GM10266 (cell line): ENCODE results near the gene EHMT1.
"Not testable (repeated sequence)": the region's sequence is repeated elsewhere in the genome, so short reads cannot be mapped to it uniquely, and the experiment has no call there.

ENCODE experiments used
- DNase-seq: peaks from one replicate; pipeline ENCODE4 v3.0.0; 2012; ENCODE audit errors: extremely low spot score
- CTCF ChIP-seq: IDR thresholded peaks from 2 replicates; pipeline ENCODE4 v1.5.1; 2012; ENCODE audit warnings: mild to moderate bottlenecking, low read depth; ENCODE audit not compliant: control insufficient read depth, insufficient read depth; ENCODE audit errors: missing control alignments

The EHMT1 gene

GRCh38 chr9:137728444-137729311, 109.9 kb downstream of the EHMT1 start:
- DNase-seq: no peak
- TF ChIP-seq CTCF: no peak

GRCh38 chr9:137731216-137731946, 112.6 kb downstream of the EHMT1 start:
- no peak for DNase-seq
- TF ChIP-seq CTCF: no peak

- no peak for TF ChIP-seq CTCF
- no peak for DNase-seq
These were observed 113.4 kb downstream of the EHMT1 start for GRCh38 chr9:137731947-137732813.

GRCh38 chr9:137733429-137733828, 114.6 kb downstream of the EHMT1 start:
- TF ChIP-seq CTCF: no peak
- no peak for DNase-seq

- no peak for DNase-seq
- TF ChIP-seq CTCF: no peak
These were observed 115.4 kb downstream of the EHMT1 start for GRCh38 chr9:137734181-137734580.

- DNase-seq: not testable (repeated sequence)
These were observed 119.4 kb downstream of the EHMT1 start for GRCh38 chr9:137738182-137738696.

GRCh38 chr9:137738703-137739102, 119.9 kb downstream of the EHMT1 start:
- TF ChIP-seq CTCF: no peak
- DNase-seq: no peak
